ENCODE results near the gene ATG7.
A peak's percentile ranks its signal among the peaks of the same experiment; 100 is the strongest.

Gene ATG7

DNA sequence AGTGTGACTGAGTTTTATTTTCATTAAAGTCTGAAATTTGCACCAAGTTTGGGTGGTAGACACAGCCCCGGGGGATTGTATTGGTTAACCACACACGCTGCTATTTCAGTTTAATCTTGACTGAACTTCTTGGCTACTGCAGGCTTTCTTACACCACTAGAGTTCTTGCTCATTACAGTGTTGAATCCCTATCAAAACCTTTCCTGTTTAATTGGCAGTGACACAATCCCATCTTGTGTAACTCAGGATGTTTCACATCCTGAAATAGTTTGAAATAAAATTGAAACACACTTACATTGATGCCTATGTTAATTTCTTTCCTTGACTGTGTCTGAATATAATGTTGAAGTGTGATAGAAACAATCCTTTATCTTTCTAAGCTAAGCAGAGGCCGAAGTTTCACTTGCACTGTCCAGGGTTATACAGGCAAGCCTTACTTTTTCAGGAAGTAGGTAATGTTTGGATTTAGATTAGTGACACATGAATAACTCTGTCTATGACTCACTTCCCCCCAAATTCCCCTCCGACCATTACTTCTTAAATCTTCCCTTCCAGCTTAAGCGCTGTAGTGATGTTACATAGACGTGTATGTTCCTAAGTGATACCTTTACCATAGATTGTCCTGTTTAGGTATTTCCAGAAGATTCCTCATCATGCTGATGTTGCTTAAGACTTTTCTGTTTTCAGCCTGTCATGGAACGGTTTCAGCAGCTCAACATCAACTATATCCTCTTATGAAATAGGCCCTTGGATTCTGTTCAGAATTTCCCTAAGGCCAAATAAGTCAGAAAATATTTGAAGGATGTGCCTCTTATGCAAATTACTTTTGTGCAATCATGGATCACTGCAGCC, 16.8 kb downstream of the ATG7 start:
- in situ Hi-C loops (cut with MboI; ENCODE audit: low sequenced_read_pairs, unreplicated experiment) = no loop called here
- DNase-seq (ENCODE audit: low spot score) = peak; percentile 60
- TF ChIP-seq, protein P1, sequence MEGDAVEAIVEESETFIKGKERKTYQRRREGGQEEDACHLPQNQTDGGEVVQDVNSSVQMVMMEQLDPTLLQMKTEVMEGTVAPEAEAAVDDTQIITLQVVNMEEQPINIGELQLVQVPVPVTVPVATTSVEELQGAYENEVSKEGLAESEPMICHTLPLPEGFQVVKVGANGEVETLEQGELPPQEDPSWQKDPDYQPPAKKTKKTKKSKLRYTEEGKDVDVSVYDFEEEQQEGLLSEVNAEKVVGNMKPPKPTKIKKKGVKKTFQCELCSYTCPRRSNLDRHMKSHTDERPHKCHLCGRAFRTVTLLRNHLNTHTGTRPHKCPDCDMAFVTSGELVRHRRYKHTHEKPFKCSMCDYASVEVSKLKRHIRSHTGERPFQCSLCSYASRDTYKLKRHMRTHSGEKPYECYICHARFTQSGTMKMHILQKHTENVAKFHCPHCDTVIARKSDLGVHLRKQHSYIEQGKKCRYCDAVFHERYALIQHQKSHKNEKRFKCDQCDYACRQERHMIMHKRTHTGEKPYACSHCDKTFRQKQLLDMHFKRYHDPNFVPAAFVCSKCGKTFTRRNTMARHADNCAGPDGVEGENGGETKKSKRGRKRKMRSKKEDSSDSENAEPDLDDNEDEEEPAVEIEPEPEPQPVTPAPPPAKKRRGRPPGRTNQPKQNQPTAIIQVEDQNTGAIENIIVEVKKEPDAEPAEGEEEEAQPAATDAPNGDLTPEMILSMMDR (IDR thresholded peaks at IDR 0.05; ENCODE audit: borderline replicate concordance, control extremely low read depth, extremely low read depth, insufficient read depth, missing control alignments) = no peak

DNA sequence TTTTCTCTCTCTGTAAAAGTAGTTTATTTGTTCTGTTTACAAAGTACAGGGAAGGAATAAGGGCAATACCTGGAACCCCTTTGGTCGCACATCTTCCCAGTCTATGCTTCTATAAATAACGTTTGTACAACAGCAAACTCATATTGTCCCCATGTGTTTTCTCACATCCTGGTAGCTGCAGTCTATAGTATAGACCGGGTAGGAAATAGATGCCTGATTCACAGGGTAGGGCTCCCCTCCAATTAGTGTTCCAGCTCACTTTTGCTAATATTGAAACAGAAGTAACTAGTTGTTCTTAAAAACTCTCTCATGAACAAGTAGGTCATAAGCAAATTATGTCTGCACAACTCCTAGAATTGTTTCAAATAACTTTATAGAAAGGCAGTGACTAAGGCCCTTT, 17.7 kb downstream of the ATG7 start:
- TF ChIP-seq, protein P1 (IDR thresholded peaks at IDR 0.05; ENCODE audit: borderline replicate concordance, control extremely low read depth, extremely low read depth, insufficient read depth, missing control alignments) = no peak

DNA sequence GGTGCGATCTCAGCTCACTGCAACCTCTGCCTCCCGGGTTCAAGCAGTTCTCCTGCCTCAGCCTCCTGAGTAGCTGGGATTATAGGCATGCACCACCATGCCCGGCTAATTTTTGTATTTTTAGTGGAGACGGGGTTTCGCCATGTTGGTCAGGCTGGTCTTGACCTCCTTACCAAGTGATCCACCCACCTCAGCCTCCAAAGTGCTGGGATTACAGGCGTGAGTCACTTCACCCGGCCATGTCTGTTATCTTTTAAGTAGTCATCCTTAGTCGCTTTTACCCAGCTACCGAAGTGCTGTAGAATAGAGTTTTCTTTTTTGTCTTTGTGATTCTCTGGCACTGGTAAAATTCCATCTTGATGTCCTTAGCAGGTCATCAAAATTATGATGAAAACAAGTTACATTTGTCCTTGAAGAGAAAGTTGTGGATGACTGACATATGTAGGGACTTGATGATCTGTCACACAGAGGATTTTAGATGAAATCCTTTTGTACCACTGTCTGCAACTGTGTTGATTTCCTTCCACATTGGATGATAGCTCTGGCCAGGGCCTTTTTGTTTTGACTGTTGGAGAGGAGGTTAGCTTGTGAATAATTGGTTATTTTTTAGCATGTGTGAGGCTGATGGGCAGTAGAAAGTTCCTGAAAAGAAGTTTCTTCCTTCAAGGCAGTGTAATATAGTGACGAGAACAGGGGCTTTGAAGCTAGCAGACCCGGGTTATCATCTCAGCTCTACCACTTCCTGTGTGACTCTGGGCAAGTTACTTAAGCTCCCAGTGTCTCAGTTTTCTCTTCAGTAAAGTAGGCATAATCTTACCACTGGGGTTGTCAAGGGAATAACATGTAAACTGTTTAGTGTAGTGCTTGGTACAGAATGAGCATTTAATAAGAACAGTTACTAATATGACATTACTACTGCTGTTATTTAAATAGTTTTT, 18.8 kb downstream of the ATG7 start:
- in situ Hi-C loops (cut with MboI; ENCODE audit: low sequenced_read_pairs, unreplicated experiment) = no loop called here
- TF ChIP-seq, protein P1 (IDR thresholded peaks at IDR 0.05; ENCODE audit: borderline replicate concordance, control extremely low read depth, extremely low read depth, insufficient read depth, missing control alignments) = no peak
- no peak for DNase-seq (ENCODE audit: low spot score)

More for the DNA sequence above, 17.7 kb downstream of the ATG7 start:
- in situ Hi-C loops (cut with MboI; ENCODE audit: low sequenced_read_pairs, unreplicated experiment) = no loop called here
- no peak for DNase-seq (ENCODE audit: low spot score)

DNA sequence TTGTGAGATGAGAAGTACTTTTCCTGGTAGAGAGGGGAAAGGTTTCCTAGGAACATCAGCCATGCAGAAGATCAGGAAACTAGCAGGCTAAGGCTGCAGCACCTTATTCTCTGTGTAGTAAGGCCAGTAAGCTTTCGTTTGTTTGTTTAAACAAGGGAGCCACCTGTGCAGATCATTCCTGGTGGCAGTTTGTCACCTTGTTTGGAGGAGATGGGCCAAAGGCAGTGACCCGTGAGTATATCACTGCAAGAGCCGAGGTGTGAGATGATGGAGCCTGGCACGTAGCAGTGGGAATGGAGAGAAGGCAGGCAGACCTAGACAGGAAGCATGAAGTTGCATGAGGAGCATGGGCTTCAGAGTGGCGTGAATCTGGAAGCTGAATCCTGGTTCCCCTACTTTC, 19.6 kb downstream of the ATG7 start:
- DNase-seq (ENCODE audit: low spot score) = no peak
- TF ChIP-seq, protein P1 (IDR thresholded peaks at IDR 0.05; ENCODE audit: borderline replicate concordance, control extremely low read depth, extremely low read depth, insufficient read depth, missing control alignments) = no peak
- in situ Hi-C loops (cut with MboI; ENCODE audit: low sequenced_read_pairs, unreplicated experiment) = no loop called here

DNA sequence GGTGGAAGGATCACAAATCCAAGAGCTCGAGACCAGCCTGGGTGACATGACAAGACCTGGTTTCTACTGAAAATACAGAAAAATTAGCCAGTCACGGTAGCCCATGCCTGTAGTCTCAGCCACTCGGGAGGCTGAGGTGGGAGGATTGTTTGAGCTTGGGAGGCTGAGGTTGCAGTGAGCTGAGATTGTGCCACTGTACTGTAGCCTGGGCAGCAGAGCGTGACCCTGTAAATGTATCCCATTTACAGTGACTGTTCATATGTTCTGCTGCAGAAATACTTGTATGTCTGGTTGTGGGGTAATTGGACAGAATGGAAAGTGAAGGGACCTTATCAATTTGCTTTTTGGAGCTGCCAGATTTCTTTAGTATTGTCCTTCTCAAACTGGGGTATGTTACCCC, 24.9 kb downstream of the ATG7 start:
- in situ Hi-C loops (cut with MboI; ENCODE audit: low sequenced_read_pairs, unreplicated experiment) = no loop called here
- TF ChIP-seq, protein P1 (IDR thresholded peaks at IDR 0.05; ENCODE audit: borderline replicate concordance, control extremely low read depth, extremely low read depth, insufficient read depth, missing control alignments) = no peak
- no peak for DNase-seq (ENCODE audit: low spot score)

DNA sequence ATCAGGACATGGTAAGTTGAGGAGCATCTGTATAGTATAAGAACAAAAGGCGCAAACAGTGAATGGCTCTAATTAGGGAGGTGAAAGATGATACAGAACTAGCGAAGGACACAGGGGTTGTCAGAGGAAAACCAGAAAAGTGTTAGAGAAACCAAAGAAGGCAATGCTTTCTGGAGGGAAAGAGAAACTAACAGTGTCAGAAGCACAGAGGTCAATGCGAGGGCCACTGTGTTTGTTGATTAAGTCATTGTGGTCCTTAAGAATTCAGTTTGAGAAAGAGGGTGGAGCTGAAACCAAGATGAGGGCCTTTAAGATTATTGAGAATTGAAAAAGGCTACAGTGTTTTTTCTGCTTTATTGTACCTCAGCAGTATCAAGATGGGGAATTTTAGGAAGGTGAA, 28.8 kb downstream of the ATG7 start:
- DNase-seq (ENCODE audit: low spot score) = peak; percentile 70
- TF ChIP-seq, protein P1 (IDR thresholded peaks at IDR 0.05; ENCODE audit: borderline replicate concordance, control extremely low read depth, extremely low read depth, insufficient read depth, missing control alignments) = no peak
- in situ Hi-C loops (cut with MboI; ENCODE audit: low sequenced_read_pairs, unreplicated experiment) = no loop called here

All from GM13976 (cell line).